ENCODE data around the gene ZFHX3. TPM values are rescaled to one million over a fixed set of nuclear protein-coding genes. Genes with fewer than 3 reads are reported as not detected.

Gene ZFHX3
- total and polyA plus RNA-seq, 2 experiments from 2014 or later, result 2.8 to 3.9 TPM

GRCh38 chr16:73014768-73015167 is 33.2 kb downstream of the ZFHX3 start:
- in situ Hi-C loops (cut with MboI), result no loop called here
- WGBS, 2 experiments (ENCODE audit: low coverage in 1 of 2, low lambda C conversion rate in 2 of 2, missing lambda C conversion rate in 2 of 2), result 91 to 94% methylated on average over 3 of the region's 3 CpGs

GRCh38 chr16:73013974-73014373 is 34.0 kb downstream of the ZFHX3 start:
- Histone ChIP-seq H3K4me1 (ENCODE audit: insufficient read depth) (peaks cover 4% of the 10 kb centered on the region; the same call in 1 of the 2 replicates), H3K4me2 (ENCODE audit: unreplicated experiment) (no peak overlapping the region), H4K20me1 (ENCODE audit: insufficient read depth) (peaks cover 6% of the 10 kb centered on the region; the same call in 1 of the 2 replicates), H3K9ac (no peak overlapping the region), H3K36me3 (ENCODE audit: low read depth) (no peaks in the 10 kb centered on the region), H3F3A (ENCODE audit: insufficient read depth) (peaks cover 4% of the 10 kb centered on the region; the same call in 1 of the 2 replicates), H3K9me2 (ENCODE audit: insufficient read depth) (no peaks in the 10 kb centered on the region), H3K4me3 (no peak overlapping the region), H2AFZ (no peak overlapping the region), H3K27ac (no peak overlapping the region), H3K9me3 (ENCODE audit: low read depth) (no peaks in the 10 kb centered on the region), H3K27me3 (replicated peaks; ENCODE audit: insufficient read depth) (no peaks in the 10 kb centered on the region), H3K79me2 (ENCODE audit: insufficient read depth) (peaks cover 100% of the 10 kb centered on the region)
- in situ Hi-C loops (cut with MboI), result no loop called here
- WGBS, 2 experiments (ENCODE audit: low coverage in 1 of 2, low lambda C conversion rate in 2 of 2, missing lambda C conversion rate in 2 of 2), result 97 to 99% methylated on average over 5 of the region's 5 CpGs
- TF ChIP-seq EZH2phosphoT487 (IDR thresholded peaks at IDR 0.05; ENCODE audit: insufficient read depth, low read depth), result no peak
- no peak for TF ChIP-seq EZH2 (IDR thresholded peaks at IDR 0.05; ENCODE audit: insufficient read depth, poor library complexity, severe bottlenecking)
- no peak for DNase-seq

More at GRCh38 chr16:73014768-73015167, 33.2 kb downstream of the ZFHX3 start:
- H3K79me2 ChIP-seq (ENCODE audit: insufficient read depth), result peaks cover 100% of the 10 kb centered on the region
- peaks cover 6% of the 10 kb centered on the region; the same call in 1 of the 2 replicates for H4K20me1 ChIP-seq (ENCODE audit: insufficient read depth)
- no peak overlapping the region for H3K4me3 ChIP-seq
- no peaks in the 10 kb centered on the region for H3K9me3 ChIP-seq (ENCODE audit: low read depth)
- no peaks in the 10 kb centered on the region for H3K36me3 ChIP-seq (ENCODE audit: low read depth)
- peaks cover 12% of the 10 kb centered on the region for H3K4me1 ChIP-seq (ENCODE audit: insufficient read depth)
- H3K9me2 ChIP-seq (ENCODE audit: insufficient read depth), result no peaks in the 10 kb centered on the region
- H3K9ac ChIP-seq, result no peak overlapping the region
- DNase-seq, result no peak
- H2AFZ ChIP-seq, result no peak overlapping the region
- peaks cover 10% of the 10 kb centered on the region for H3F3A ChIP-seq (ENCODE audit: insufficient read depth)
- H3K27ac ChIP-seq, result no peak overlapping the region
- H3K4me2 ChIP-seq (ENCODE audit: unreplicated experiment), result no peak overlapping the region
- no peak for TF ChIP-seq EZH2phosphoT487 (IDR thresholded peaks at IDR 0.05; ENCODE audit: insufficient read depth, low read depth)
- no peak for TF ChIP-seq EZH2 (IDR thresholded peaks at IDR 0.05; ENCODE audit: insufficient read depth, poor library complexity, severe bottlenecking)
- H3K27me3 ChIP-seq (replicated peaks; ENCODE audit: insufficient read depth), result no peaks in the 10 kb centered on the region

- Histone ChIP-seq H3K36me3 (ENCODE audit: low read depth) (no peaks in the 10 kb centered on the region), H3K4me2 (ENCODE audit: unreplicated experiment) (no peak overlapping the region), H4K20me1 (ENCODE audit: insufficient read depth) (no peaks in the 10 kb centered on the region; the same call in 1 of the 2 replicates), H3K79me2 (ENCODE audit: insufficient read depth) (peaks cover 100% of the 10 kb centered on the region), H3K4me1 (ENCODE audit: insufficient read depth) (no peaks in the 10 kb centered on the region), H3K27ac (no peak overlapping the region), H3F3A (ENCODE audit: insufficient read depth) (no peaks in the 10 kb centered on the region), H3K27me3 (replicated peaks; ENCODE audit: insufficient read depth) (no peaks in the 10 kb centered on the region), H3K9me3 (ENCODE audit: low read depth) (no peaks in the 10 kb centered on the region), H3K4me3 (no peak overlapping the region), H2AFZ (no peak overlapping the region), H3K9ac (no peak overlapping the region), H3K9me2 (ENCODE audit: insufficient read depth) (no peaks in the 10 kb centered on the region)
- no peak for DNase-seq
- 64 to 74% methylated on average over 5 of the region's 5 CpGs for WGBS, 2 experiments (ENCODE audit: low coverage in 1 of 2, low lambda C conversion rate in 2 of 2, missing lambda C conversion rate in 2 of 2)
- no peak for TF ChIP-seq EZH2phosphoT487 (IDR thresholded peaks at IDR 0.05; ENCODE audit: insufficient read depth, low read depth)
- TF ChIP-seq EZH2 (IDR thresholded peaks at IDR 0.05; ENCODE audit: insufficient read depth, poor library complexity, severe bottlenecking), result no peak
- in situ Hi-C loops (cut with MboI), result no loop called here
Observed at GRCh38 chr16:73012341-73012740, 35.6 kb downstream of the ZFHX3 start.

- H3K27me3 ChIP-seq (replicated peaks; ENCODE audit: insufficient read depth), result no peaks in the 10 kb centered on the region
- in situ Hi-C loops (cut with MboI), result no loop called here
- no peaks in the 10 kb centered on the region for H3F3A ChIP-seq (ENCODE audit: insufficient read depth)
- no peak overlapping the region for H3K27ac ChIP-seq
- H4K20me1 ChIP-seq (ENCODE audit: insufficient read depth), result no peaks in the 10 kb centered on the region; the same call in 1 of the 2 replicates
- no peak overlapping the region for H3K4me3 ChIP-seq
- no peaks in the 10 kb centered on the region for H3K4me1 ChIP-seq (ENCODE audit: insufficient read depth)
- no peaks in the 10 kb centered on the region for H3K9me2 ChIP-seq (ENCODE audit: insufficient read depth)
- no peaks in the 10 kb centered on the region for H3K36me3 ChIP-seq (ENCODE audit: low read depth)
- H2AFZ ChIP-seq, result no peak overlapping the region
- H3K9me3 ChIP-seq (ENCODE audit: low read depth), result no peaks in the 10 kb centered on the region
- DNase-seq, result no peak
- peaks cover 100% of the 10 kb centered on the region for H3K79me2 ChIP-seq (ENCODE audit: insufficient read depth)
- no peak for TF ChIP-seq EZH2 (IDR thresholded peaks at IDR 0.05; ENCODE audit: insufficient read depth, poor library complexity, severe bottlenecking)
- TF ChIP-seq EZH2phosphoT487 (IDR thresholded peaks at IDR 0.05; ENCODE audit: insufficient read depth, low read depth), result no peak
- WGBS, 2 experiments (ENCODE audit: low coverage in 1 of 2, low lambda C conversion rate in 2 of 2, missing lambda C conversion rate in 2 of 2), result 78 to 82% methylated on average over 4 of the region's 4 CpGs
- no peak overlapping the region for H3K4me2 ChIP-seq (ENCODE audit: unreplicated experiment)
- H3K9ac ChIP-seq, result no peak overlapping the region
Observed at GRCh38 chr16:73011926-73012325, 36.0 kb downstream of the ZFHX3 start.

Data from GM23248 (cell line).